K562 (cell line): ENCODE results near the gene EHBP1L1. TPM values are rescaled to one million over a fixed set of nuclear protein-coding genes. Genes with fewer than 3 reads are reported as not detected.
A peak's percentile ranks its signal among the peaks of the same experiment; 100 is the strongest.

ENCODE experiments used
- ATAC-seq: fragments of 200-7000 bp; cut with Tn5 transposase; 3 replicates; pipeline ENCODE4 v1.9.1; 2020; ENCODE audit warnings: moderate library complexity
- BruUV-seq: library from RNA; stranded (reverse); fragments of 400-500 nt; replicated peaks from 2 replicates; lab custom pipeline; 2021; lab: Mats Ljungman, UMichigan
- CTCF ChIA-PET: fragments of 300-600 bp; formaldehyde crosslinking; extraction: SDS; loops from one replicate; lab custom pipeline; 2021; ENCODE audit warnings: low intra/inter-chr PET ratio; lab: Yijun Ruan, JAX
- POLR2A ChIA-PET: fragments of 300-600, 350-650 bp; sonication (Branson Sonifier 250); formaldehyde crosslinking; extraction: SDS; loops from one replicate; lab custom pipeline; 2021; ENCODE audit warnings: antibody characterized with exemption, inconsistent platforms; lab: Yijun Ruan, JAX
- DNase-seq, 4 experiments: peaks; one replicate each; pipeline versions ENCODE4 v3.0.0 to v3.0.0-alpha.2; 2011 to 2018; ENCODE audit warnings: low spot score in 3 of 4, mixed read lengths in 3 of 4; ENCODE audit errors: extremely low read depth in 1 of 4
- FAIRE-seq: peaks from 2 replicates; lab custom pipeline; 2011; peaks lifted over from hg19 to GRCh38; lab: Jason Lieb, UNC
- H2AFZ ChIP-seq: 2 replicates; pipeline ENCODE4 v1.6.0; 2011; ENCODE audit warnings: low read depth, low read length, control low read depth, inconsistent platforms
- H3K27ac ChIP-seq: fragments of 200-600 bp; 3 replicates; pipeline ENCODE4 v1.8.0; 2011; ENCODE audit warnings: low read depth, mild to moderate bottlenecking, control low read depth, inconsistent platforms, low read length, moderate library complexity, mixed read lengths; ENCODE audit errors: extremely low read depth
- H3K27me3 ChIP-seq, 2 experiments: fragments of 300-600 bp in 1 of 2; 2 replicates in 1 of 2; 3 replicates in 1 of 2; pipeline versions ENCODE4 v1.6.0 to v1.8.0; 2011; ENCODE audit warnings: inconsistent platforms in 2 of 2, low read length in 2 of 2, mild to moderate bottlenecking in 1 of 2, mixed read lengths in 1 of 2, moderate library complexity in 1 of 2; ENCODE audit not compliant: control insufficient read depth in 2 of 2, insufficient read depth in 2 of 2
- H3K36me3 ChIP-seq: fragments of 300-600 bp; 3 replicates; pipeline ENCODE4 v1.8.0; 2011; ENCODE audit warnings: mild to moderate bottlenecking, low read length, inconsistent platforms; ENCODE audit not compliant: control insufficient read depth, insufficient read depth
- H3K4me1 ChIP-seq, 2 experiments: fragments of 200-600 bp in 1 of 2; replicated peaks in 1 of 2; 2 replicates in 1 of 2; 3 replicates in 1 of 2; pipeline versions ENCODE4 v1.5.1 to v1.8.0; 2011; ENCODE audit warnings: inconsistent platforms in 2 of 2, low read length in 2 of 2, mild to moderate bottlenecking in 1 of 2, mixed read lengths in 1 of 2, moderate library complexity in 1 of 2; ENCODE audit not compliant: control insufficient read depth in 2 of 2, insufficient read depth in 2 of 2
- H3K4me2 ChIP-seq: 2 replicates; pipeline ENCODE4 v1.6.1; 2011; ENCODE audit warnings: low read length, control low read depth, inconsistent platforms, mixed read lengths; ENCODE audit not compliant: insufficient read depth
- H3K4me3 ChIP-seq: fragments of 200-600 bp; sonication (generic), shearing (Covaris generic); 2 replicates; pipeline ENCODE4 v1.5.1; 2016; ENCODE audit warnings: control low read depth, inconsistent platforms
- H3K79me2 ChIP-seq: fragments of 200-600 bp; 3 replicates; pipeline ENCODE4 v1.8.0; 2011; ENCODE audit warnings: low read length, inconsistent platforms; ENCODE audit not compliant: control insufficient read depth, insufficient read depth
- H3K9ac ChIP-seq, 2 experiments: 2 replicates each; pipeline versions ENCODE4 v1.6.0 to v1.6.1; 2011; ENCODE audit warnings: low read depth in 2 of 2, low read length in 2 of 2, control low read depth in 1 of 2, inconsistent platforms in 1 of 2, mild to moderate bottlenecking in 1 of 2, mixed read lengths in 1 of 2; ENCODE audit not compliant: insufficient read depth in 1 of 2
- H3K9me1 ChIP-seq: one replicate; pipeline ENCODE4 v1.6.0; 2011; ENCODE audit warnings: inconsistent platforms, mild to moderate bottlenecking, low read length, moderate library complexity; ENCODE audit not compliant: control insufficient read depth, insufficient read depth
- H3K9me3 ChIP-seq: replicated peaks from 2 replicates; pipeline ENCODE4 v1.5.1; 2011; ENCODE audit warnings: low read depth, low read length, inconsistent platforms; ENCODE audit not compliant: control insufficient read depth, insufficient read depth
- H4K20me1 ChIP-seq: replicated peaks from 2 replicates; pipeline ENCODE4 v1.6.1; 2011; ENCODE audit warnings: low read length, inconsistent platforms, mixed read lengths; ENCODE audit not compliant: control insufficient read depth, insufficient read depth
- BCLAF1 ChIP-seq, 2 experiments: fragments of 450-650 bp in 1 of 2; IDR thresholded peaks; 2 replicates each; pipeline ENCODE4 v1.6.1; 2011 to 2017; ENCODE audit warnings: low read depth in 2 of 2, antibody characterized with exemption in 1 of 2, borderline replicate concordance in 1 of 2, low read length in 1 of 2, mild to moderate bottlenecking in 1 of 2, mixed read lengths in 1 of 2; ENCODE audit not compliant: control insufficient read depth in 1 of 2
- CBX8 ChIP-seq: fragments of 200-600 bp; sonication (generic); IDR thresholded peaks from 2 replicates; pipeline ENCODE4 v1.6.1; 2012; ENCODE audit warnings: borderline replicate concordance, mixed run types, low read depth, mild to moderate bottlenecking, moderate library complexity, mixed read lengths, low read length, control low read depth, inconsistent platforms; ENCODE audit not compliant: poor library complexity, severe bottlenecking; ENCODE audit errors: extremely low read depth
- IRF2 ChIP-seq: sonication (generic); formaldehyde crosslinking; IDR thresholded peaks from 2 replicates; pipeline ENCODE4 v1.8.1; 2022; ENCODE audit warnings: mild to moderate bottlenecking, missing genetic modification reagents
- POLR2G ChIP-seq: fragments of 200-400 bp; formaldehyde crosslinking; IDR thresholded peaks from 2 replicates; pipeline ENCODE4 v1.6.1; 2017; ENCODE audit warnings: low read depth, mild to moderate bottlenecking, antibody characterized with exemption, low read length, moderate library complexity
- SNAPC5 ChIP-seq: fragments of 250-450 bp; sonication (Bioruptor Pico); IDR thresholded peaks from 2 replicates; pipeline ENCODE4 v1.8.0; 2021; ENCODE audit warnings: moderate library complexity, mild to moderate bottlenecking, inconsistent platforms
- VEZF1 ChIP-seq: fragments of 200-800 bp; sonication (Bioruptor generic); IDR thresholded peaks from 2 replicates; pipeline ENCODE4 v1.6.1; 2017; ENCODE audit warnings: missing genetic modification characterization, missing compliant biosample characterization
- ZNF239 ChIP-seq: fragments of 250-450 bp; sonication (Bioruptor Pico); IDR thresholded peaks from 2 replicates; pipeline ENCODE4 v1.4.0; 2020; ENCODE audit warnings: mild to moderate bottlenecking
- ZNF263 ChIP-seq: sonication (generic); formaldehyde crosslinking; IDR thresholded peaks from 2 replicates; pipeline ENCODE4 v1.8.0; 2022; ENCODE audit warnings: mild to moderate bottlenecking, missing genetic modification reagents, borderline replicate concordance
- ZNF41 ChIP-seq: fragments of 250-450 bp; sonication (Bioruptor Pico); conservative IDR thresholded peaks from 2 replicates; pipeline ENCODE4 v1.4.0; 2020; ENCODE audit warnings: mild to moderate bottlenecking
- WGBS: fragments of 100-300 bp; shearing (Covaris generic); methylation state at CpG from one replicate; pipeline ENCODE4 v1.1.6; 2016; ENCODE audit warnings: low coverage, mixed read lengths; ENCODE audit not compliant: insufficient coverage; ENCODE audit errors: missing lambda C conversion rate; 5-methylcytosine and 5-hydroxymethylcytosine counted together
- in situ Hi-C: fragments of 300-500 bp; cut with MboI; formaldehyde crosslinking; loops from 4 replicates; pipeline ENCODE4 v1.15.0; 2018; ENCODE audit warnings: inconsistent platforms, mixed read lengths
- intact Hi-C: fragments of 100-400 bp; cut with micrococcal nuclease; formaldehyde crosslinking; loops from 2 replicates; pipeline ENCODE4 v1.14.2; 2022
- polyA plus RNA-seq, 8 experiments: library from polyadenylated mRNA; depleted of rRNA in 4 of 8; stranded (reverse) in 5 of 8; unstranded in 3 of 8; fragments of >200 nt; fragmentation: Nextera tagmentation in 2 of 8; fragmentation: Illumina TruSeq in 1 of 8; extraction: Ambion mirVana in 2 of 8; extraction: Trizol in 1 of 8; gene quantifications; 2 replicates each; pipeline versions ENCODE4 v1.2.1 to v1.2.3, GENCODE V29; 2011 to 2014; ENCODE audit warnings: inconsistent platforms in 1 of 8, missing spikeins in 1 of 8
- total RNA-seq, 7 experiments: library from RNA; depleted of rRNA in 6 of 7; stranded (reverse); fragments of >200 nt in 6 of 7; fragmentation: Illumina TruSeq in 2 of 7; extraction: Trizol in 2 of 7; gene quantifications; 2 replicates each; pipeline versions ENCODE4 v1.2.1 to v1.2.3, GENCODE V29; 2011 to 2021; ENCODE audit warnings: low replicate concordance in 1 of 7
- TF ChIP-seq, protein P1 (sequence below): fragments of 450-650 bp; IDR thresholded peaks from 2 replicates; pipeline ENCODE4 v1.6.1; 2018; ENCODE audit not compliant: partially characterized antibody

Gene EHBP1L1
- total and polyA plus RNA-seq, 9 of the 15 experiments (the other 6 are each of a cell fraction or from before 2014, with no cell fraction given), result 0.03 to 87.1 (median 26.3) TPM

GRCh38 chr11:65553301-65554001 is 22.4 kb upstream of the EHBP1L1 start:
- intact Hi-C loops, result no loop called here
- Histone ChIP-seq H3K36me3 (no peaks in the 10 kb centered on the region), H3K4me2 (peak overlapping the region; percentile 72), H3K27me3 (no peaks in the 10 kb centered on the region), H3K4me3 (peak overlapping the region; percentile 40), H3K4me1 (peaks cover 54 to 83% of the 10 kb centered on the region in 2 experiments), H2AFZ (peak overlapping the region; percentile 71), H3K9me1 (no peaks in the 10 kb centered on the region), H3K27ac (peak overlapping the region; percentile 65; the same call in 2 of the 3 replicates), H3K9ac (peak overlapping the region; percentile 32 to 88; a peak in 3 of 4 replicates), H3K79me2 (no peaks in the 10 kb centered on the region), H3K9me3 (no peaks in the 10 kb centered on the region), H4K20me1 (0 out of 2 replicates have a peak, but pooled peaks cover 8% of the 10 kb centered on the region)
- ChIA-PET POLR2A (interaction anchor here (0.5 to 2.8 kb wide), 11 partner anchors 13 to 131 kb away, joined by 3 to 16 read pairs (median 3); partner anchors contain the start of genes FAM89B, MALAT1 and NEAT1), CTCF (interaction anchor here (1.1 kb wide), 1 partner anchor 12 kb away, joined by 5 read pairs; no protein-coding TSS in a partner anchor)
- DNase-seq (peak; percentile 64 to 77 (median 71)), FAIRE-seq (no peak), ATAC-seq (peak; percentile 65)
- no TSS peak for BruUV-seq
- in situ Hi-C loops, result no loop called here
- WGBS, result 5% methylated on average over 4 of the region's 37 CpGs
- TF ChIP-seq POLR2G, result 0 out of 2 replicates have a peak, but pooled peaks have one; percentile 33
- TF ChIP-seq VEZF1, result peak; percentile 38; the same call in 1 of the 2 replicates
- no peak for TF ChIP-seq ZNF41 (CRISPR knock-in tag)
- TF ChIP-seq IRF2 (CRISPR knock-in tag), result no peak
- no peak for TF ChIP-seq ZNF239 (CRISPR knock-in tag)
- no peak for TF ChIP-seq CBX8
- peak; percentile 24; the same call in 1 of the 2 replicates for TF ChIP-seq ZNF263 (CRISPR knock-in tag)
- TF ChIP-seq, protein P1, sequence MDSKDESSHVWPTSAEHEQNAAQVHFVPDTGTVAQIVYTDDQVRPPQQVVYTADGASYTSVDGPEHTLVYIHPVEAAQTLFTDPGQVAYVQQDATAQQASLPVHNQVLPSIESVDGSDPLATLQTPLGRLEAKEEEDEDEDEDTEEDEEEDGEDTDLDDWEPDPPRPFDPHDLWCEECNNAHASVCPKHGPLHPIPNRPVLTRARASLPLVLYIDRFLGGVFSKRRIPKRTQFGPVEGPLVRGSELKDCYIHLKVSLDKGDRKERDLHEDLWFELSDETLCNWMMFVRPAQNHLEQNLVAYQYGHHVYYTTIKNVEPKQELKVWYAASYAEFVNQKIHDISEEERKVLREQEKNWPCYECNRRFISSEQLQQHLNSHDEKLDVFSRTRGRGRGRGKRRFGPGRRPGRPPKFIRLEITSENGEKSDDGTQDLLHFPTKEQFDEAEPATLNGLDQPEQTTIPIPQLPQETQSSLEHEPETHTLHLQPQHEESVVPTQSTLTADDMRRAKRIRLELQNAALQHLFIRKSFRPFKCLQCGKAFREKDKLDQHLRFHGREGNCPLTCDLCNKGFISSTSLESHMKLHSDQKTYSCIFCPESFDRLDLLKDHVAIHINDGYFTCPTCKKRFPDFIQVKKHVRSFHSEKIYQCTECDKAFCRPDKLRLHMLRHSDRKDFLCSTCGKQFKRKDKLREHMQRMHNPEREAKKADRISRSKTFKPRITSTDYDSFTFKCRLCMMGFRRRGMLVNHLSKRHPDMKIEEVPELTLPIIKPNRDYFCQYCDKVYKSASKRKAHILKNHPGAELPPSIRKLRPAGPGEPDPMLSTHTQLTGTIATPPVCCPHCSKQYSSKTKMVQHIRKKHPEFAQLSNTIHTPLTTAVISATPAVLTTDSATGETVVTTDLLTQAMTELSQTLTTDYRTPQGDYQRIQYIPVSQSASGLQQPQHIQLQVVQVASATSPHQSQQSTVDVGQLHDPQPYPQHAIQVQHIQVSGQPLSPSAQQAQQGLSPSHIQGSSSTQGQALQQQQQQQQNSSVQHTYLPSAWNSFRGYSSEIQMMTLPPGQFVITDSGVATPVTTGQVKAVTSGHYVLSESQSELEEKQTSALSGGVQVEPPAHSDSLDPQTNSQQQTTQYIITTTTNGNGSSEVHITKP, result peak; percentile 76
- TF ChIP-seq SNAPC5, result no peak
- no peak for TF ChIP-seq BCLAF1 (IDR thresholded peaks at IDR 0.05; ENCODE audit: borderline replicate concordance in 1 of 2, control insufficient read depth in 1 of 2, low read depth in 2 of 2, low read length in 1 of 2)
